T-helper 1 cell (primary cell): ENCODE measurements around the gene ACACA.
"Not testable (repeated sequence)": the region's sequence is repeated elsewhere in the genome, so short reads cannot be mapped to it uniquely, and the experiment has no call there.

Source experiments
- DNase-seq, 5 donors: peaks; one replicate each; pipeline ENCODE4 v3.0.0-alpha.2; 2012 to 2020

The ACACA gene

GRCh38 chr17:37392024-37392590 lies 14.5 kb downstream of the ACACA start:
- DNase-seq = peak in 1 of 5 donors; percentile 32

GRCh38 chr17:37391146-37391545 lies 15.5 kb downstream of the ACACA start:
- no peak for DNase-seq

GRCh38 chr17:37389160-37389559 lies 17.5 kb downstream of the ACACA start:
- no peak for DNase-seq

- no peak for DNase-seq
Measured at GRCh38 chr17:37388266-37388665, 18.4 kb downstream of the ACACA start.

GRCh38 chr17:37386462-37386861 lies 20.2 kb downstream of the ACACA start:
- no peak for DNase-seq

- no peak for DNase-seq
Measured at GRCh38 chr17:37385474-37385990, 21.1 kb downstream of the ACACA start.

DNA sequence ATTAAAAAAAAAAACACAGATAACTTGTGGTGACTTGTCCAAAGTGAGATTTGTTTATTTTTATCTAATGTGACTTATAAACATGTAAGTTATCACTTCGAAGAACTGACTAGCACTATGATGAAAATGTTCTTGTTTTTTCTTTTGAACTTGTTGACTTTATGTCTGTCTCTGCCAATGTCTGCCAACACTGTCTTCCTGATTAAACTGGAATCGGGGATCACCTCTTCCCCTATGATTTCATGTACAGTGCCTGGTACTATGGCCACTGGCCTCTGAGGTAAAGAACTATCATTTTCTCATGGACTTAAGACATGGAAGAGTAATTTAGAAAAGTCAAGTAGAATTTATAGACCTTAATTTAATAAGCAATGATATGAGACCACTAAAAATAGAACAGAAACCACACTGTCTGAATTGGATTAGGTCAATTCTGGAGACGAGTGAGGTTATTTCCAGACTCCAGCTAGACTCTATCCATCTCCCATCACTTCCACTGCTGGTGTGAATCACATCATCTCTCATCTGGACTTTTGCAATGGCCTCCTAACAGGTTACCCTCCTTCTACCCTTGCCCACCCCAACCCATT lies 22.0 kb downstream of the ACACA start:
- DNase-seq = no peak

GRCh38 chr17:37382056-37382455 lies 24.6 kb downstream of the ACACA start:
- DNase-seq = no peak

DNA sequence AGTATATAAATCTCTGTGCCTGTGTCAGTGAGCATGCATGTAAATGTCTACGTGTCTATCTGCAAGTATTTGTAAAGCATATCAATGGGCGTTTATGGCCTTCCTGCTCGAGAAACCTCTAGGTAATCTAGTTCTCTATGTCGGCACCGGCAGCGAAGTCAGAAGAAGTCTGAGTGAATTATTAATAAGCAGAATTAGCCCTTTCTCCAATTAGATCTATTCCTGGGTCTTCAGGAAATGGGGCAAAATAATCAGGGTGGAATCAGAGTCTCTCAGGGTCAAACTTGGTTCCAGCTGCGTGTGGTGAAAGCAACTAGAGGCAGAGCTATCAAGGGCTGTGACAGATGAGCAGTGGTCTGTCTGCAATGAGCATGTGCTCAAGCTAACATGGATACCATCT lies 30.9 kb downstream of the ACACA start, which contains the start of gene C17orf78:
TSS of gene C17orf78 (plus strand) at position 280 of the 400 bp plus-strand sequence. CDS start at position 388, 108 bp downstream.
- DNase-seq = no peak

DNA sequence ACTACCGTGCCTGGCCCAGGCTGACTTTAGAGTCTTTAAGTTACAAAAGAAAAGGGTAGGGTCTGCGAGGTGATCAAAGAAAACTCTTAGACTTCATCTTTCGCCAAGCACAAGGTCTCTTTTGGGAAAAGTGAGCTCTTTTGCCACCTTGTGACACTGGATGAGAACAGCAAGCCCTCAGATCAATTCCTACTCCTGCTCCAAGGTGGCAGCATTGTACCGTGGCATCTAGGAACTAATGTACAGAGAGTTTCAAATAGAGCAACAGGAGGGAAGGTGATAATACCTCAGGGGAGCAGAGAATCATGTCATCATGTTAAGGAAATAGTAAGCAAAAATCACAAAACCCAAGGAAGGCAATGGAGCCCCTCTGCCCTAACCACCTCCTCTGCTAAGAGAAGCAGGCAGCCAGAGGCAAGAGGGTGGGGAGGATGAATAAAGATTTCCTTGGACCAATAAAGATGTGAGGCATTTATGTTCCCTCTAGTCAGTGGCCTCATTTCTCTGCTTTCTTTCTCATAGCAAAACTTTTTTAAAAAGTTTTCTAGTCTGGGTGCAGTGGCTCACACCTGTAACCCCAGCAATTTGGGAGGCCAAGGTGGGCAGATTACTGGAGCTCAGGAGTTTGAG lies 33.0 kb downstream of the ACACA start:
- peak in 4 of 5 donors; percentile 31 to 76 (median 43) for DNase-seq

- DNase-seq = peak in 1 of 5 donors; percentile 19
Measured at GRCh38 chr17:37368577-37368976, 38.1 kb downstream of the ACACA start.

- DNase-seq = no peak
Measured at GRCh38 chr17:37365589-37365988, 41.0 kb downstream of the ACACA start.

GRCh38 chr17:37361543-37361942 lies 45.1 kb downstream of the ACACA start:
- no peak for DNase-seq

DNA sequence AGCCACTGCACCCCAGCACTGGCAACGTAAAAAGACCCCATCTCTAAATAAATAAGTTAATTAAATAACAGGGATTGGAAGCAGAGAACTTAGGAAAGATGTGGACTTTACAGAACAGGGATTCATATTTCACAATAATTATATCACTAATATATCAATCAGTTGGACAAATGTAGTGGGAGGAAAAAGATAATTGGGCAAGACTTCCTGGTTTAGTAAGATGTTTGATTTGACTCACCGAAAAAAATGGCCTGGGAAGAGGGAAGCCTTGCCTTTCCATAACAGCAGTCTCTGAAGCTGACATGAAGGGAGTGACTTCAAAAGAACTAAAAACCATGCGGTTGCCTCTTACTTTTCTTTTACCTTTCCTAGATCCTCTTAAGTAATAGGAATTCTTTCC lies 46.0 kb downstream of the ACACA start:
- DNase-seq = no peak

- no peak for DNase-seq
Measured at GRCh38 chr17:37359682-37360188, 46.9 kb downstream of the ACACA start.

- DNase-seq = peak; percentile 84 to 96 (median 87)
Measured at GRCh38 chr17:37358830-37359681, 47.6 kb downstream of the ACACA start.

DNA sequence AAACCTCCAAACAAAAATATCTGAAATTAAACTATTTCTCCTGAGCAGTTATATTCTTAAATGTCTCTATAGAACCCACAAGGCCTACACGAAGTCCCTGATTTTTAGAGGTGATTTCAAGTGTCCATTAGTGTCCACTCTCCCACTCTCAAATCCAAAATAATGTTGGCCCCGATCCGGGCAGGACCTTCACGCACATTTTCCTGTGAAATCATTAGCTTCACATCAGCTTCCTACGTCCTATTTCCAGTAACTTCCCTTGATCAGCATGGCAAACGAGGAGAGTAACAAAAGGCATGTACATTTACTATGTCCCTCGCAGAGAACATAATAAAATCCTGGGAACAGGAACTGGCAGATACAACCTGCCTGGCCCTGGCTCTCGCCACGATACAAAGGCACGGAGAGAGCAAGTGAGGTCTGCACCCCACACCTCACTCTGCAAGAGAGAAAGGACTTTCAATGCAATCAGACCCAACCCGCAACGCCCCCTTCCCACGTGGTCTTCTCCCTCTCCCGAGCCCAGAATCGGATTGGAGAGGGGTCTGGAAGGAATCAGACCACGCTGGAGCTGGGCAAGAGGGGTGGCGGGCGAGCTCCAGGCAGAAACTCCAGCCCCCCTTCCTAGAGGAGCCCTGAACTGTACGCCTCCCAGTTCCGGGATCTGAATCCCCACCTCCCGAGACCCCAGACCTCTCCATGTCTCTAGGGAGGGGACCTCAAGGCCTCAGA lies 48.4 kb downstream of the ACACA start:
- peak in 3 of 5 donors; percentile 3 to 36 (median 3) for DNase-seq

GRCh38 chr17:37356796-37357569 lies 49.7 kb downstream of the ACACA start:
- not testable (repeated sequence) for DNase-seq

- DNase-seq = not testable (repeated sequence)
Measured at GRCh38 chr17:37346863-37347402, 59.7 kb downstream of the ACACA start.

DNA sequence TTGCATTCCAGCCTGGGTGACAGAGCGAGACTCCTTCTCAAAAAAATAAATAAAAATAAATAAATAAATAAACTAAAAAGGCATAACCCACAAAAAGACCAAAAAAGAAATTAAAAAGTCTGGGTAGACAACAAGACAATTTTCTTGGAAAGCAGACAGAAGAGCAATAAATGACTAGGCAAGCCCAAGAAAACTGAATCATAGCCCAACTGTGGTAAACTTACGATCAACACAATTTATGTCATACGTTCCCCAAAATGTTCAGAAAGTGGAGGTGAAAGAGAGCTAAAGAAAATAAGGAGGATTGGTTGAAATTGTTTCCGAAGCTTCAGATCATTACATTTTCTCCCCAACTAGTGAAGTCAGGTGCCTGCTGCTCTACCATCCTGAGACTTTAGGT lies 62.1 kb downstream of the ACACA start:
- DNase-seq = peak in 1 of 5 donors; percentile 55

GRCh38 chr17:37342589-37342988 lies 64.0 kb downstream of the ACACA start:
- no peak for DNase-seq
